Measurements from ENCODE around the gene ATXN7L3. TPM values are rescaled to one million over a fixed set of nuclear protein-coding genes. Genes with fewer than 3 reads are reported as not detected.

Gene ATXN7L3
- total and polyA plus RNA-seq, 9 of the 15 experiments (the other 6 are each of a cell fraction or from before 2014, with no cell fraction given): 0.62 to 66.1 (median 33.2) TPM

GRCh38 chr17:44176671-44177501 lies 22.8 kb downstream of the ATXN7L3 start (continued):
- no peak for TF ChIP-seq MYC (IDR thresholded peaks at IDR 0.05; ENCODE audit: low read depth, low read length)
- no peak for TF ChIP-seq MYC (CRISPR knock-in tag; IDR thresholded peaks at IDR 0.05; ENCODE audit: borderline replicate concordance, low read depth)
- no peak for TF ChIP-seq BHLHE40 (IDR thresholded peaks at IDR 0.05; ENCODE audit: low read length)

GRCh38 chr17:44176257-44176656 lies 23.4 kb downstream of the ATXN7L3 start:
- Histone ChIP-seq H4K20me1 (replicated peaks; ENCODE audit: control insufficient read depth, insufficient read depth, low read length) (no peaks in the 10 kb centered on the region), H3K4me3 (no peak overlapping the region), H3K27me3 (ENCODE audit: control insufficient read depth in 2 of 2, insufficient read depth in 2 of 2, low read length in 2 of 2) (no peaks in the 10 kb centered on the region), H3K27ac (ENCODE audit: extremely low read depth, low read depth, low read length) (no peak overlapping the region), H3K79me2 (ENCODE audit: control insufficient read depth, insufficient read depth, low read length) (no peaks in the 10 kb centered on the region), H3K4me2 (ENCODE audit: insufficient read depth, low read length) (no peak overlapping the region), H3K9me3 (replicated peaks; ENCODE audit: control insufficient read depth, insufficient read depth, low read depth, low read length) (no peaks in the 10 kb centered on the region), H2AFZ (ENCODE audit: low read depth, low read length) (no peak overlapping the region), H3K9me1 (ENCODE audit: control insufficient read depth, insufficient read depth, low read length) (no peaks in the 10 kb centered on the region), H3K36me3 (ENCODE audit: control insufficient read depth, insufficient read depth, low read length) (peaks cover 29% of the 10 kb centered on the region; the same call in 2 of the 3 replicates), H3K4me1 (replicated peaks in 1 of 2; ENCODE audit: control insufficient read depth in 2 of 2, insufficient read depth in 2 of 2, low read length in 2 of 2) (peaks cover 0 to 15% of the 10 kb centered on the region in 2 experiments; a peak in 1 of 5 replicates), H3K9ac (ENCODE audit: insufficient read depth in 1 of 2, low read depth in 2 of 2, low read length in 2 of 2) (no peak overlapping the region)
- POLR2A ChIA-PET: interaction anchor here (0.6 to 3.2 kb wide), 3 partner anchors 9 to 16 kb away, joined by 3 to 10 read pairs (median 3); no protein-coding TSS in a partner anchor
- FAIRE-seq: peak; percentile 59
- TF ChIP-seq KLF13 (tag; IDR thresholded peaks at IDR 0.05; ENCODE audit: borderline replicate concordance, low read depth) (no peak), STAG1 (CRISPR knock-in tag; IDR thresholded peaks at IDR 0.05; ENCODE audit: borderline replicate concordance) (no peak), RFX7 (CRISPR knock-in tag; IDR thresholded peaks at IDR 0.05) (no peak), CAMTA2 (CRISPR knock-in tag; conservative IDR thresholded peaks at IDR 0.05) (no peak), ZNF3 (CRISPR knock-in tag; IDR thresholded peaks at IDR 0.05) (no peak), CCAR2 (IDR thresholded peaks at IDR 0.05; ENCODE audit: low read depth, low read length) (no peak), NELFE (IDR thresholded peaks at IDR 0.05; ENCODE audit: insufficient read depth, insufficient read length) (no peak), NFIC (IDR thresholded peaks at IDR 0.05) (no peak), MBD2 (IDR thresholded peaks at IDR 0.05; ENCODE audit: borderline replicate concordance, low read depth) (no peak), ZNF639 (CRISPR knock-in tag; conservative IDR thresholded peaks at IDR 0.05 in 1 of 2, IDR thresholded peaks at IDR 0.05 in 1 of 2) (no peak)
- in situ Hi-C loops (cut with MboI) (no loop called here), intact Hi-C loops (cut with micrococcal nuclease) (no loop called here)
- 87% methylated on average over 1 of the region's 1 CpG for WGBS (ENCODE audit: insufficient coverage, low coverage, missing lambda C conversion rate)
- DNase-seq (ENCODE audit: extremely low read depth in 1 of 4, low spot score in 3 of 4): no peak
- no TSS peak for BruUV-seq (replicated peaks)
- peak; percentile 18; the same call in 1 of the 3 replicates for ATAC-seq
- CTCF ChIA-PET (ENCODE audit: low intra/inter-chr PET ratio): no interaction called here

All from K562 (cell line).